ENCODE data around the gene DHRSX. TPM values are rescaled to one million over a fixed set of nuclear protein-coding genes. Genes with fewer than 3 reads are reported as not detected.

Gene DHRSX
- total and polyA plus RNA-seq, 2 donors (not counting 3 experiments of a cell fraction or from before 2014, with no cell fraction given) = 27.1 to 37.7 TPM

- Histone ChIP-seq H3K4me3 (replicated peaks in 1 of 3; ENCODE audit: insufficient read depth in 1 of 3, low read depth in 1 of 3, low read length in 3 of 3) (no peak overlapping the region), H3K4me1 (ENCODE audit: control insufficient read depth, extremely low read depth, insufficient read depth, low read length) (no peaks in the 10 kb centered on the region), H3K27ac (ENCODE audit: insufficient read depth, low read depth, low read length) (no peak overlapping the region), H4K20me1 (replicated peaks; ENCODE audit: control insufficient read depth, extremely low read depth, insufficient read depth, low read length) (peaks cover 4% of the 10 kb centered on the region), H3K9ac (replicated peaks; ENCODE audit: extremely low read depth, insufficient read depth, low read length) (no peak overlapping the region), H2AFZ (ENCODE audit: low read depth, low read length) (no peak overlapping the region), H3K36me3 (ENCODE audit: control insufficient read depth in 2 of 2, extremely low read depth in 1 of 2, insufficient read depth in 2 of 2, low read length in 2 of 2) (peaks cover 10 to 27% of the 10 kb centered on the region in 2 experiments), H3K9me3 (replicated peaks; ENCODE audit: control insufficient read depth, insufficient read depth, low read length) (no peaks in the 10 kb centered on the region), H3K79me2 (ENCODE audit: control insufficient read depth, insufficient read depth, low read length) (peaks cover 48% of the 10 kb centered on the region), H3K4me2 (ENCODE audit: insufficient read depth, low read length) (no peak overlapping the region), H3K9me1 (replicated peaks; ENCODE audit: control insufficient read depth, extremely low read depth, insufficient read depth, low read length) (no peaks in the 10 kb centered on the region), H3K27me3 (ENCODE audit: control insufficient read depth in 2 of 2, insufficient read depth in 2 of 2, low read length in 2 of 2) (no peaks in the 10 kb centered on the region)
- no peak for TF ChIP-seq GATA2 (IDR thresholded peaks at IDR 0.05; ENCODE audit: insufficient read depth, insufficient read length, low read depth, low read length)
- no peak for TF ChIP-seq MAX (IDR thresholded peaks at IDR 0.05; ENCODE audit: insufficient read depth, insufficient read length)
- TF ChIP-seq POLR2A (IDR thresholded peaks at IDR 0.05; ENCODE audit: low read depth, low read length) = no peak
- dilution Hi-C loops (cut with MboI; ENCODE audit: extremely low pct_ligation_motif_present, low sequenced_read_pairs) (no loop called here), intact Hi-C loops (cut with micrococcal nuclease) (no loop called here)
- DNase-seq (ENCODE audit: low read depth, low spot score) = no peak
- CTCF ChIA-PET = no interaction called here
- POLR2A ChIA-PET = no interaction called here
- no TSS peak for BruUV-seq (replicated peaks)
- FAIRE-seq = no peak
These were observed 8.1 kb downstream of the DHRSX start for GRCh38 chrX:2492531-2493218.

- no peak for DNase-seq (ENCODE audit: low read depth, low spot score)
- Histone ChIP-seq H4K20me1 (replicated peaks; ENCODE audit: control insufficient read depth, extremely low read depth, insufficient read depth, low read length) (peaks cover 2% of the 10 kb centered on the region), H3K4me2 (ENCODE audit: insufficient read depth, low read length) (no peak overlapping the region), H3K9me3 (replicated peaks; ENCODE audit: control insufficient read depth, insufficient read depth, low read length) (no peaks in the 10 kb centered on the region), H3K9me1 (replicated peaks; ENCODE audit: control insufficient read depth, extremely low read depth, insufficient read depth, low read length) (no peaks in the 10 kb centered on the region), H3K27me3 (ENCODE audit: control insufficient read depth in 2 of 2, insufficient read depth in 2 of 2, low read length in 2 of 2) (no peaks in the 10 kb centered on the region), H3K36me3 (ENCODE audit: control insufficient read depth in 2 of 2, extremely low read depth in 1 of 2, insufficient read depth in 2 of 2, low read length in 2 of 2) (peaks cover 20 to 32% of the 10 kb centered on the region in 2 experiments), H2AFZ (ENCODE audit: low read depth, low read length) (no peak overlapping the region), H3K4me1 (ENCODE audit: control insufficient read depth, extremely low read depth, insufficient read depth, low read length) (no peaks in the 10 kb centered on the region), H3K27ac (ENCODE audit: insufficient read depth, low read depth, low read length) (no peak overlapping the region), H3K4me3 (replicated peaks in 1 of 3; ENCODE audit: insufficient read depth in 1 of 3, low read depth in 1 of 3, low read length in 3 of 3) (no peak overlapping the region), H3K9ac (replicated peaks; ENCODE audit: extremely low read depth, insufficient read depth, low read length) (no peak overlapping the region), H3K79me2 (ENCODE audit: control insufficient read depth, insufficient read depth, low read length) (peaks cover 35% of the 10 kb centered on the region)
- BruUV-seq (replicated peaks) = no TSS peak
- ChIA-PET POLR2A (no interaction called here), CTCF (no interaction called here)
- intact Hi-C loops (cut with micrococcal nuclease) = no loop called here
- no peak for FAIRE-seq
- TF ChIP-seq POLR2A (IDR thresholded peaks at IDR 0.05; ENCODE audit: low read depth, low read length) (no peak), FOS (IDR thresholded peaks at IDR 0.05; ENCODE audit: borderline replicate concordance, insufficient read depth, low read length) (no peak), MAX (IDR thresholded peaks at IDR 0.05; ENCODE audit: insufficient read depth, insufficient read length) (no peak), CTCF (IDR thresholded peaks at IDR 0.05; ENCODE audit: extremely low read depth in 1 of 2, insufficient read depth in 1 of 2, low read depth in 1 of 2, low read length in 2 of 2) (no peak), EZH2 (IDR thresholded peaks at IDR 0.05; ENCODE audit: borderline replicate concordance, low read depth, low read length, severe bottlenecking) (no peak), JUN (IDR thresholded peaks at IDR 0.05; ENCODE audit: borderline replicate concordance, insufficient read depth, insufficient read length, low read depth) (no peak), MYC (IDR thresholded peaks at IDR 0.05; ENCODE audit: low read depth, low read length) (no peak), POLR2AphosphoS5 (IDR thresholded peaks at IDR 0.05; ENCODE audit: insufficient read depth, low read depth, low read length) (no peak), GATA2 (IDR thresholded peaks at IDR 0.05; ENCODE audit: insufficient read depth, insufficient read length, low read depth, low read length) (no peak)
- dilution Hi-C loops (cut with MboI; ENCODE audit: extremely low pct_ligation_motif_present, low sequenced_read_pairs) = no loop called here
These were observed 10.1 kb downstream of the DHRSX start for GRCh38 chrX:2490634-2491033.

All from endothelial cell of umbilical vein (primary cell).